HG03025 (cell line): ENCODE measurements around the gene PAQR9.
"Not testable (repeated sequence)": the region's sequence is repeated elsewhere in the genome, so short reads cannot be mapped to it uniquely, and the experiment has no call there.

ENCODE experiments used
- ATAC-seq: cut with Tn5 transposase; IDR thresholded peaks from one replicate; pipeline ENCODE4 v1.9.1; 2021; ENCODE audit warnings: mild to moderate bottlenecking, moderate library complexity; ENCODE audit not compliant: unreplicated experiment, low FRiP score

Gene PAQR9

GRCh38 chr3:142963516-142964448, at the start of gene PAQR9:
Gene PAQR9 (minus strand): TSS chr3:142963674. CDS start chr3:142963336, 338 bp downstream.
- no peak for ATAC-seq

DNA sequence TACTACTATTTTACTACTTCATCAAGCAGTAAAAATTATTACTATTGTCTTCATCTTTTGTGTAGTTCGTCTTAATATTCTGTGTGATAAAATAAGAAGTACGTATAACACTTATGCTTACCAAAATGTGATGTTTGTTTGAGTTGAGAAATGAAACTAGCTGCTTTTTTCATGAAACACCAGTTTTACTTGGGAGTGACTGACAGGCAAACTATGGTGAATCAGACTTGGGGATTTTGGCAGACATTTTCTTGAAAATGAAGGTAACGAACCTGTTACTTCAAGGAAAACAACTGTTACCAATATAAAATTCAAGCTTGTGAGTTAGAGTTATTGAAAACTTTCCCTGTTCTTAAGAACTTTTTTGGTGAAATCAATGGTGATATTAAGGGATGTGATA, 48.2 kb upstream of the PAQR9 start:
- ATAC-seq, result no peak

GRCh38 chr3:143010024-143010423, 46.5 kb upstream of the PAQR9 start:
- ATAC-seq, result no peak

GRCh38 chr3:143004823-143005222, 41.3 kb upstream of the PAQR9 start:
- ATAC-seq, result no peak

DNA sequence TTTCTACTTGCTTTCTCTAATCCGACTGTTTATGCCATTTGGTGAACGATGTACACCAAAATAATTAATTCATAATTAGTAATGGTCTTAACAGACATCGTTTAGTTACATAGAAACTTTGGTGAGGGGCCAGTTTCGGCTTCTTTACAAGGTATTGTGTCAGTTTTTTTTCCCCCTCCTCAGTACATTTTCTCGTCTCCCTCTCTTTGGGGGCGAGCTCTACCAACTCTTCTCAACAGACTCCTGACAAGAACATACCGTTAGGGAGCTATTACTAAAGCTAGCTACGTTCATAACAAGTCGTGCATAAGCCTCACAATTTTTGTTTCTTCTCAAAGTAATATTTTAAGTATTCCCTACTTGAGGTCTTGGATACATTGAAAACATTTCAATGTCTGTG, 39.3 kb upstream of the PAQR9 start:
- ATAC-seq, result no peak

DNA sequence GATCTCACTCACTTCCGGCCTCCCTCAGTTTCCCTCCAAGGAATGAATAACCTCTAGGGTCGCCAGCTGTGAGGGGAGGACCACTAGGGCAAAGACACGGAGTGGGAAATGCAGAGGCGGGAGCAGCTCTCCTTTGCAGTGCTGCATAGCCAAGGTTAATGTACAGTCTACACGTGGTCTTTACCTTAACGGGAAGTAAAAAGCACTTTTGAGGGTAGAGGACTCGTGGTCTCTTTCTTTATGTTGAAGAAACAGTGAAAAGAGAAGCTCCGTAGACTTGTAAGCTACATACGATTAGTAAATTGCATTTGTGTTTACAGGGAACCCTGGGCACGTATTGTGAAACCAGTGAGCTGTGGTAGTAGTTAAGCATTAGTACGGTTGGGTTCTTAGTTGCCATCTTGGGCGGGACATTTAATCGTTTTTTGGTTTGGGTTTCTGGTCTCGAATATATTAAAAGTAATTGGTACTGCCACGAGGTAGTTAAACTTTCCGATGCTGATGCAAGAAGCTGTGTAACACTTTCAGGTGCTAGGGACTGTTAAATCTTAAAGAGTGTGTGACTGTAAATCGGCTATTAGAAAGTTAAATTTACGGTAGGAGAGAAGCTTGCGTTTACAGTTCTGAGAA, 38.7 kb upstream of the PAQR9 start:
- ATAC-seq, result peak; percentile 32

DNA sequence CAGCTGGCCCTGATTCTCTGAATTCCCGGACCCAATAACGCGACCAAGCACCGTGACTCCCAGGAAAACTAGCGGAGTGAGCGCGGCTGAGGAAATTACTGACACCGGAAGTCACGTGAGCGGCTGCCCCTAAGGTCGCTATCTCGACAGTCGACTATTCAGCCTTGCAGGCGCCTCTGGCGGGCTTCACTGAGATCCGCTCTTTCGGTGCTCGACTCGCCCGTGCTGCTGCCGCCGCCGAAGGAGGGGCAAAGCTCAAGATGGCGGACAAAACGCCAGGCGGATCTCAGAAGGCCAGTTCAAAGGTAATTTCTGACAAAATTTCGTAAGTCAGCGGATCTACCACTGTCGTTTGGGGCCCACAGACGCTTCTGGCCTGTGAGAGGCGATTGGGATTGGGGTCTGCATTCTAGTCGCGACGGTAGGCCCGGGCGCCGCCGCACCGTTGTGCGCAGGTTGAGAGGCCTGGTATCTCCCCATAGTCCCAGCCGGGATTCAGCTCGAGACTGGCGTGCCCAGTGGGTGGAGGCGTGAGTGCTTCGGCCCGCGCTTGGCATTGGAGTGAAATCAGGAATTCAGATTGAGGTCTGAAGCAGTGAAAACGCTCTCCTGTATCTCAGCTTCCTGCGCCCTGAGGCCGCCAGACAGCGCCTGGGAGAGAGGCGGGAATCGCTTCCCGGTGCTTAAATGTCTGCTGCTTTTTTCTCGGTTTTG, 38.1 kb upstream of the PAQR9 start, which contains the start of gene U2SURP:
TSS of gene U2SURP (plus strand) at position 202 of the 714 bp plus-strand sequence. CDS start at position 261, 59 bp downstream.
- ATAC-seq, result peak; percentile 86

GRCh38 chr3:143001034-143001368, 37.5 kb upstream of the PAQR9 start:
- ATAC-seq, result peak; percentile 61

DNA sequence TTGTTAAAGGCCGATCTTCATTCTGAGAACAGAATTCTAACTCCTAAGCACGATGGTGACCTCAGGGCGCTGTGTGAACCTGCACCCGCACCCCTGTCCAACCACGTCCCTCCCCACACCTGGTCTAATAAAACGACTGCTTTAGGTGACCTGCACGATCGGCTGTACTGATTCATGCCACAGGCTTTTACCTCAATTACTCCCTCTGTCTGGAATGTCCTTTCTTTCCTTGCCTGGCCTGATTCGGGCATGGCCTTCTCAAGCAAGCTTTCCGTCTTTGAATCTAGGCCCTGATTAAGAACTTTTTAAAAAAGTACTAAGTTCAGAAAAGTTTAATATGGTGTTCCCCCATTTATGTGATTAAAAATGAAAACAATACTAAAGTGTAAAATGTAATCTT, 37.1 kb upstream of the PAQR9 start:
- no peak for ATAC-seq

DNA sequence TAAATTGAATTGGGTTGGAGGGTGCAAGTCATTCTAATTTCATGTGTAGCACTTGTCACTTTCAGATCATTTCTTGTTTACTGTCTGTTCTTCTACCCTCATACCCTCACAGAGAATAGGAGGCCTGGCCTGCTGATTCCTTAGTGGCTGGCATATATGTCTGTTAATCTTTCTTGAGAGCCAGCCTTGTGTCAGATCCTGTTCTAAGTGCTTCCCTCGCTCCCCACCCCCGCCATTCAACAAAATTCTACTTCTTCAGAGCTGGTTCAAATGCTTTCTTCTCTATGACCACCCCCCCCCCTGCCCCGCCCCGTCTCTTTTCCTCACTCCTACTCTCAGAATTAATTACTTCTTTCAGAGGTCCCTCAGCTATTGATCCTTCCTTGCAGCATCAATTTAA, 36.4 kb upstream of the PAQR9 start:
- no peak for ATAC-seq

- ATAC-seq, result no peak
Measured at GRCh38 chr3:142998439-142998838, 35.0 kb upstream of the PAQR9 start.

DNA sequence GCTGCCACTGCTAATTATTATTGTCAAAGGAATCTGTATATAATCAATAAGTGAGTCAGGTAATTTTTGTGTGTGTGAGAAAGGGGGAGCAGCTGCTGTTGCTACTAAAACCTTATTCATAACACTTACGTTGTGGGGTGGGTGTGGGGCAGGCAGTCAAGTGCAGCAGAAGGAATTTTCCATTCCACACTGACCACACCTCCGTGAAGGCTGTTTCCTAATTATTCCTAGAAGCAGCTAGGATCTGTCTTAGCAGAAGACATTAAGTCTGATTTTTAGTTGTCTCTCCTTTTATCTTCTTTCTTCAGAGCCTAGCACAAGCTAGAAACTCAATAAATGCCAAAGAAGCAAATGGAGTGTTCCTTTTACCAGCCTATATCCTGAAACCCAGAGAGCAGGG, 33.9 kb upstream of the PAQR9 start:
- no peak for ATAC-seq

DNA sequence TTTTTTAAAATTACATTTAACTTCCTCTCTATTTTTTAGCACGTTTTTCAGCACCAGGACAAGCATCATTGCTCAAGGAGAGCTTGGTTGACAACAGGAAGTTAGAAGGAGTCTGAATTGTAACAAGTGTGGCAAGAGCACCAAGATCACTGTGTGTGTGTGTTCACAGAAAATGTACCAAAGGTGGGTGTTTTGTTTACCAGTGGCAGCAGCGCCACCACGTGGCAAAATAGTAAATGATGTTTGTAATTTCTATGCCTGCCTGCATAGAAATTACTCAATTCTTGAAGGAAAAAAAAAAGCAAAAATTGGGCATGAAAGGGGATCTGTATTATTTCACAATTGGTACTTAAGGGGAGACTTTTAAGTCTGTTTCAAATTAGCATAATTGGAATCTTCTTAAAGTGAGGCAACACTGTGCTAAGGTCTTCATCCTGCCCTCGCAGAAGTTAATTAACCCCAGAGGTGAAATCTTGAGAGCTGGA, 30.5 kb upstream of the PAQR9 start:
- ATAC-seq, result peak; percentile 61

DNA sequence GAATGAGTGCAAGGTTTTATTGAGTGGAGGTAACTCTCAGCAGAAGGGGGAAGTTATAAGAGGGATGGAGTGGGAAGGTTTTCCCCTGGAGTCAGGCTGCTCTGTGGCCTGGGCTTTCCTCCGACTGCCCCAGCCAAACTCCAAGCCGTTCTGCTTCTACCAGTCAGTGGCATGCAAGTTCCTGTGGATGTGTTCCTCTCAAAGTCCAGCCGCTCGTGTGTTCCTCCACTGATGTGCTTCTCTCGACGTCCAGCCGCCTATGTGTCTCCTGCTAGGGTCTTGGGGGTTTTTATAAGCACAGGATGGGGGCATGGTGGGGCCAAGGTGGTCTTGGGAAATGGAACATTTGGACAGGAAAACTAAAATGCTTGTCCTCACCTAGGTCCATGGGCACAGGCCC, 28.8 kb upstream of the PAQR9 start:
- ATAC-seq, result no peak

DNA sequence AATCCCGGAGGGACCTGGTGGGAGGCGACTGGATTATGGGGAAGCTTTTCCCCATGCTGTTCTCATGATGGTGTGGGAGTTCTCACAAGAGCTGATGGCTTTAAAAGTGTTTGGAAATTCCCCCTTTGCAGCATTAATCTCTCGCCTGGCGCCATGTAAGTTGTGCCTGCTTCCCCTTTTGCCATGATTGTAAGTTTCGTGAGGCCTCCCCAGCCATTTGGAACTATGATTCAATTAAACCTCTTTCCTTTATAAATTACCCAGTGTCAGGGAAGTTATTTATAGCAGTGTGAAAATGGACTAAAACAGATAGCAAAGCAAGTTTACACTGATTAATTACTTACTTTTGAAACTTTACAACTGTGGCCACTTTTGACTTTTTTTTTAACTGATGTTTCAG, 27.2 kb upstream of the PAQR9 start:
- no peak for ATAC-seq

DNA sequence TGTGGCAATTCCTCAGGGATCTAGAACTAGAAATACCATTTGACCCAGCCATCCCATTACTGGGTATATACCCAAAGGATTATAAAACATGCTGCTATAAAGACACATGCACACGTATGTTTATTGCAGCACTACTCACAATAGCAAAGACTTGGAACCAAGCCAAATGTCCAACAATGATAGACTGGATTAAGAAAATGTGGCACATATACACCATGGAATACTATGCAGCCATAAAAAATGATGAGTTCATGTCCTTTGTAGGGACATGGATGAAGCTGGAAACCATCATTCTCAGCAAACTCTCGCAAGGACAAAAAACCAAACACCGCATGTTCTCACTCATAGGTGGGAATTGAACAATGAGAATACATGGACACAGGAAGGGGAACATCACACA, 25.4 kb upstream of the PAQR9 start:
- ATAC-seq, result not testable (repeated sequence)

DNA sequence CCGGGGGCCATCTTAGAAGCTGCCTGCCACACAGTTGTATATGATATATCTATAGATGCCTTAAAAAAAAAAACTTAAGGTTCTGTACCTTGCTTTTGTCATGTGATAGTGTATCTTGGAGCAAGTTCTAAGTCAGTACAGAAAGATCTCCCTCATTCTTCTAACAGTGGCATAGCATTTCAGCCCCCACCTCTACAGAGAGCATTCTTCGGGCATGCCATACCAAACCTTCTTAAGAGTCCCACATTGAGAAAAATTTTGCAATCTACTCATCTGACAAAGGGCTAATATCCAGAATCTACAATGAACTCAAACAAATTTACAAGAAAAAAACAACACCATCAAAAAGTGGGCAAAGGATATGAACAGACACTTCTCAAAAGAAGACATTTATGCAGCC, 24.7 kb upstream of the PAQR9 start:
- ATAC-seq, result not testable (repeated sequence)

DNA sequence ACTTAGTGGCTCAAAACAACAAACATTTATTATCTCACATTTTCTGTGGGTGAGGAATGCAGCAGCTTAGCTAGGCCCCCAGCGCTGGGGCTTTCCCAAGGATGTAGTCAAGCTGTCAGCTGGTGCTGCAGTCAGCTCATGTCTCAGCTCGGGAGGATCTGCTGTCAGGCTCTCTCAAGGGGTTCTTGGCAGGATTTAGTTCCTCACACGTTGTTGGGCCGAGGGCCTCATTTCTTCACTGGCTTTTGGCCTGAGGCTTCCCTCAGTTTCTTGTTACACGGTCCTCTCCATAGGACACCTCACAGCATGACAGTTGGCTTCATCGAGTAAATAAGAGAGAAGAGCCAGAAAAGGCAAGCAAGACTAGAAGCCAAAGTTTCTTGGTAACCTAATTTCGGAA, 24.2 kb upstream of the PAQR9 start:
- no peak for ATAC-seq

GRCh38 chr3:142987080-142987700, 23.7 kb upstream of the PAQR9 start:
- no peak for ATAC-seq

GRCh38 chr3:142984255-142984654, 20.8 kb upstream of the PAQR9 start:
- ATAC-seq, result no peak

GRCh38 chr3:142983318-142983717, 19.8 kb upstream of the PAQR9 start:
- no peak for ATAC-seq
